Smooth muscle cell (in vitro differentiated cells): ENCODE results near the gene NKX2-2. TPM values are rescaled to one million over a fixed set of nuclear protein-coding genes. Genes with fewer than 3 reads are reported as not detected.

Experiments used
- DNase-seq: peaks from one replicate; lab custom pipeline; 2025; ENCODE audit not compliant: unreplicated experiment; lab: John Stamatoyannopoulos, UW
- H2AFZ ChIP-seq: fragments of 200-600 bp; sonication (generic); 2 replicates; pipeline ENCODE4 v1.6.0; 2016; ENCODE audit warnings: antibody characterized with exemption, low read depth, mild to moderate bottlenecking
- H3F3A ChIP-seq: fragments of 200-600 bp; sonication (generic); 2 replicates; pipeline ENCODE4 v1.6.0; 2017; ENCODE audit warnings: antibody characterized with exemption, low read depth
- H3K27ac ChIP-seq: fragments of 200-600 bp; sonication (generic); 2 replicates; pipeline ENCODE4 v1.5.1; 2016; ENCODE audit warnings: low read depth, mild to moderate bottlenecking
- H3K27me3 ChIP-seq: fragments of 200-600 bp; sonication (generic); 2 replicates; pipeline ENCODE4 v1.6.1; 2016; ENCODE audit warnings: low read depth, mild to moderate bottlenecking
- H3K36me3 ChIP-seq: fragments of 200-600 bp; sonication (generic); 2 replicates; pipeline ENCODE4 v1.5.1; 2016; ENCODE audit warnings: low read depth
- H3K4me1 ChIP-seq: fragments of 200-600 bp; sonication (generic); 2 replicates; pipeline ENCODE4 v1.5.1; 2016; ENCODE audit warnings: low read depth
- H3K4me2 ChIP-seq: fragments of 200-600 bp; sonication (generic); 2 replicates; pipeline ENCODE4 v1.6.0; 2016; ENCODE audit warnings: mild to moderate bottlenecking
- H3K4me3 ChIP-seq: fragments of 200-600 bp; sonication (generic); 2 replicates; pipeline ENCODE4 v1.5.1; 2016; ENCODE audit warnings: mild to moderate bottlenecking
- H3K79me2 ChIP-seq: fragments of 200-600 bp; sonication (generic); 2 replicates; pipeline ENCODE4 v1.6.0; 2016; ENCODE audit warnings: low read depth, mild to moderate bottlenecking
- H3K9ac ChIP-seq: fragments of 200-600 bp; sonication (generic); 2 replicates; pipeline ENCODE4 v1.6.0; 2016; ENCODE audit warnings: low read depth
- H3K9me3 ChIP-seq: fragments of 200-600 bp; sonication (generic); replicated peaks from 2 replicates; pipeline ENCODE4 v1.5.1; 2016; ENCODE audit warnings: low read depth
- H4K20me1 ChIP-seq: fragments of 200-600 bp; sonication (generic); 2 replicates; pipeline ENCODE4 v1.6.0; 2016; ENCODE audit warnings: low read depth
- WGBS: methylation state at CpG from one replicate; pipeline ENCODE4 v1.1.7; 2016; ENCODE audit warnings: low lambda C conversion rate; 5-methylcytosine and 5-hydroxymethylcytosine counted together
- polyA plus RNA-seq: library from polyadenylated mRNA; unstranded; fragments of >200 nt; fragmentation: Nextera tagmentation; extraction: Ambion mirVana; gene quantifications from 2 replicates; pipeline ENCODE4 v1.2.1, GENCODE V29; 2016
- total RNA-seq: library from RNA; depleted of rRNA; stranded (reverse); fragments of >200 nt; gene quantifications from 2 replicates; pipeline ENCODE4 v1.2.3, GENCODE V29; 2014
- TF ChIP-seq, protein P1 (sequence below): fragments of 200-600 bp; sonication (generic); IDR thresholded peaks from 2 replicates; pipeline ENCODE4 v1.5.1; 2017; ENCODE audit warnings: borderline replicate concordance, mild to moderate bottlenecking, antibody characterized with exemption; ENCODE audit not compliant: insufficient read depth, poor library complexity, severe bottlenecking

Gene NKX2-2
- total and polyA plus RNA-seq, 2 experiments from 2014 or later, result not detected

- Histone ChIP-seq H3K4me3 (peak overlapping the region; percentile 47), H3K9me3 (no peaks in the 10 kb centered on the region), H3K9ac (no peak overlapping the region), H3K4me2 (peak overlapping the region; percentile 93), H3K27ac (no peak overlapping the region), H4K20me1 (no peaks in the 10 kb centered on the region), H2AFZ (no peak overlapping the region), H3F3A (no peaks in the 10 kb centered on the region), H3K79me2 (no peaks in the 10 kb centered on the region), H3K27me3 (peaks cover 100% of the 10 kb centered on the region), H3K4me1 (peaks cover 42% of the 10 kb centered on the region), H3K36me3 (no peaks in the 10 kb centered on the region)
- TF ChIP-seq, protein P1, sequence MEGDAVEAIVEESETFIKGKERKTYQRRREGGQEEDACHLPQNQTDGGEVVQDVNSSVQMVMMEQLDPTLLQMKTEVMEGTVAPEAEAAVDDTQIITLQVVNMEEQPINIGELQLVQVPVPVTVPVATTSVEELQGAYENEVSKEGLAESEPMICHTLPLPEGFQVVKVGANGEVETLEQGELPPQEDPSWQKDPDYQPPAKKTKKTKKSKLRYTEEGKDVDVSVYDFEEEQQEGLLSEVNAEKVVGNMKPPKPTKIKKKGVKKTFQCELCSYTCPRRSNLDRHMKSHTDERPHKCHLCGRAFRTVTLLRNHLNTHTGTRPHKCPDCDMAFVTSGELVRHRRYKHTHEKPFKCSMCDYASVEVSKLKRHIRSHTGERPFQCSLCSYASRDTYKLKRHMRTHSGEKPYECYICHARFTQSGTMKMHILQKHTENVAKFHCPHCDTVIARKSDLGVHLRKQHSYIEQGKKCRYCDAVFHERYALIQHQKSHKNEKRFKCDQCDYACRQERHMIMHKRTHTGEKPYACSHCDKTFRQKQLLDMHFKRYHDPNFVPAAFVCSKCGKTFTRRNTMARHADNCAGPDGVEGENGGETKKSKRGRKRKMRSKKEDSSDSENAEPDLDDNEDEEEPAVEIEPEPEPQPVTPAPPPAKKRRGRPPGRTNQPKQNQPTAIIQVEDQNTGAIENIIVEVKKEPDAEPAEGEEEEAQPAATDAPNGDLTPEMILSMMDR, result no peak
- WGBS, result 2% methylated on average over 18 of the region's 18 CpGs
- no peak for DNase-seq
These were observed 2.4 kb downstream of the NKX2-2 start for GRCh38 chr20:21511485-21511849.

DNA sequence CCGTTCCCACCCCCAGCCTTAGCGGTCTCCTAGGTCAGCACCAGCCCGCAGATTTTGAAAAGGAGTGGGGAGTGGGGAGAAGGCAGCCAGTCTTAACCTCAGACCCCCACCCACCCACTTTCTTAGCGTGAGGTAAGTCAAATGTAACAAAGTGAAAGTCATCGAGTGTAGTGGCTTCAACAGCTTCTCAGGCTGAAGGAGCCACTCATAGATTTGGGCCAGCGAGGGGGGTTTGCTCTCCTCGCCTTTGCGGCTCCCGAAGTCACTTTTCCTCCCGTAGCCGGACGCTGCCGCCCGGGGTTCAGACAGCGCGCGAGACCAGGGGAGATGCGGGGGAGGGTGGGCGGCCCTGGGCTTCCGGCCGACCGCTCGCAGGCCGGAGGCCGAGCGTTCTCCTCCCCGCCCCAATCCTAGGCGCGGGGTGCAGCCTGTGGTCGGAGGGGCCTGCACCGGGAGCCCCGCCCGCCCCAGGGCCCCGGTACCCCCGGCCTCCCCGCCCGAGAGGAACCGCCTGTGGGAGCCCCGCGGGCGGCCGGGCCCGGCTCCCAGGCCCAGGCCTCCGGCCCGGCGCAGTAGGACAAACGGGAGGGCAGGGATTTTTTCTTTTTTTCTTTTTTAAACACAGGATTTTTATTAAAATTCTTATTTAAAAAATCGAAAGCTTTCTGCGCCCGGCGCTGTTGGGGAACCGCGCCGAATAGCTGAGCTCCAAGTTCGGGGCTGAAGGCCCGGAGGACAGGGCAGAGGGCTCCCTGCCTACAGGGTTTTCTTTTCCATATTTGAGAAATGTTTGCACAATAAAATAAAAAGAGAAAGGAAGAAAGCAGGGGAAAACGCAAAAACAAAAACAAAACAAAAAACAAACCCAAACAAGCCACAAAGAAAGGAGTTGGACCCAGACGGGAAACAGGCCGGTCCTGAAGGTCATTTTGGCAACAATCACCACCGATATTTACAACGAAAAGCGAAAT is 3.2 kb downstream of the NKX2-2 start:
- H3K36me3 ChIP-seq, result no peaks in the 10 kb centered on the region
- no peaks in the 10 kb centered on the region for H3K79me2 ChIP-seq
- H2AFZ ChIP-seq, result peak overlapping the region; percentile 43
- no peak overlapping the region for H3K9ac ChIP-seq
- no peak overlapping the region for H3K27ac ChIP-seq
- TF ChIP-seq, protein P1, result no peak
- H3F3A ChIP-seq, result no peaks in the 10 kb centered on the region
- 7% methylated on average over 43 of the region's 62 CpGs for WGBS
- H3K9me3 ChIP-seq, result no peaks in the 10 kb centered on the region
- no peak for DNase-seq
- H3K4me3 ChIP-seq, result peak overlapping the region; percentile 47
- H3K4me1 ChIP-seq, result peaks cover 37% of the 10 kb centered on the region
- H3K27me3 ChIP-seq, result peaks cover 100% of the 10 kb centered on the region
- peak overlapping the region; percentile 93 for H3K4me2 ChIP-seq
- H4K20me1 ChIP-seq, result no peaks in the 10 kb centered on the region

GRCh38 chr20:21509597-21510371 is 4.1 kb downstream of the NKX2-2 start:
- Histone ChIP-seq H3K9me3 (no peaks in the 10 kb centered on the region), H3K4me3 (peak overlapping the region; percentile 47), H4K20me1 (no peaks in the 10 kb centered on the region), H3K27ac (no peak overlapping the region), H2AFZ (peak overlapping the region; percentile 33), H3K4me1 (peaks cover 31% of the 10 kb centered on the region), H3K36me3 (no peaks in the 10 kb centered on the region), H3K9ac (no peak overlapping the region), H3K79me2 (no peaks in the 10 kb centered on the region), H3K27me3 (peaks cover 100% of the 10 kb centered on the region), H3K4me2 (peak overlapping the region; percentile 93), H3F3A (no peaks in the 10 kb centered on the region)
- TF ChIP-seq, protein P1, result peak; percentile 4
- DNase-seq, result no peak
- WGBS, result 2% methylated on average over 40 of the region's 43 CpGs
